Endometrium (tissue), 2 donors: ENCODE measurements around the gene ZP3.
"Not testable (repeated sequence)": the region's sequence is repeated elsewhere in the genome, so short reads cannot be mapped to it uniquely, and the experiment has no call there.

Experiments used
- FAIRE-seq: peaks from 2 replicates; lab custom pipeline; 2012; peaks lifted over from hg19 to GRCh38; lab: Jason Lieb, UNC
- donor health status: control.
- donor health status: control.

The ZP3 gene

GRCh38 chr7:76405738-76406137 is 19.0 kb upstream of the ZP3 start:
- no peak for FAIRE-seq

GRCh38 chr7:76407718-76408117 is 17.0 kb upstream of the ZP3 start:
- no peak for FAIRE-seq

GRCh38 chr7:76408121-76408560 is 16.6 kb upstream of the ZP3 start:
- FAIRE-seq = no peak

- no peak for FAIRE-seq
These were observed 15.2 kb upstream of the ZP3 start, which contains the start of gene SSC4D for GRCh38 chr7:76409537-76409936. Gene SSC4D (minus strand): TSS chr7:76409697. CDS start chr7:76404439, 5,258 bp downstream.

GRCh38 chr7:76411626-76412025 is 13.1 kb upstream of the ZP3 start:
- no peak for FAIRE-seq

GRCh38 chr7:76412249-76412648 is 12.5 kb upstream of the ZP3 start:
- FAIRE-seq = no peak

GRCh38 chr7:76417654-76418310 is 7.0 kb upstream of the ZP3 start:
- FAIRE-seq = not testable (repeated sequence)

- not testable (repeated sequence) for FAIRE-seq
These were observed 3.7 kb upstream of the ZP3 start for GRCh38 chr7:76421097-76421496.

- no peak for FAIRE-seq
These were observed 911 bp upstream of the ZP3 start for GRCh38 chr7:76423666-76424412.

- no peak for FAIRE-seq
These were observed 406 bp downstream of the ZP3 start for GRCh38 chr7:76425156-76425555.

GRCh38 chr7:76425558-76425957 is 808 bp downstream of the ZP3 start:
- not testable (repeated sequence) for FAIRE-seq

- no peak for FAIRE-seq
These were observed 1.5 kb downstream of the ZP3 start for GRCh38 chr7:76426246-76426645.

- no peak for FAIRE-seq
These were observed 2.9 kb downstream of the ZP3 start for GRCh38 chr7:76427635-76428034.

GRCh38 chr7:76428149-76428823 is 3.5 kb downstream of the ZP3 start:
- FAIRE-seq = no peak

- FAIRE-seq = no peak
These were observed 4.4 kb downstream of the ZP3 start for GRCh38 chr7:76428868-76429805.

GRCh38 chr7:76430211-76430610 is 5.5 kb downstream of the ZP3 start:
- no peak for FAIRE-seq

- no peak for FAIRE-seq
These were observed 6.1 kb downstream of the ZP3 start for GRCh38 chr7:76430836-76431235.

- FAIRE-seq = not testable (repeated sequence)
These were observed 13.1 kb downstream of the ZP3 start for GRCh38 chr7:76437873-76438272.

GRCh38 chr7:76439120-76439888 is 14.6 kb downstream of the ZP3 start:
- not testable (repeated sequence) for FAIRE-seq

GRCh38 chr7:76440404-76440803 is 15.7 kb downstream of the ZP3 start:
- FAIRE-seq = not testable (repeated sequence)

GRCh38 chr7:76441792-76442191 is 17.0 kb downstream of the ZP3 start:
- not testable (repeated sequence) for FAIRE-seq
